Renal cortical epithelial cell (primary cell): ENCODE measurements around the gene DCAF15. TPM values are rescaled to one million over a fixed set of nuclear protein-coding genes. Genes with fewer than 3 reads are reported as not detected.
A peak's percentile ranks its signal among the peaks of the same experiment; 100 is the strongest.

ENCODE experiments used
- DNase-seq: peaks from one replicate; pipeline ENCODE4 v3.0.0-alpha.2; 2011; ENCODE audit warnings: low read depth
- total RNA-seq: library from RNA; depleted of rRNA; stranded (reverse); fragments of >200 nt; gene quantifications from 2 replicates; pipeline ENCODE4 v1.2.3, GENCODE V29; 2014

DCAF15 gene
- total RNA-seq, 1 donor from 2014 or later, result 15.0 TPM

DNA sequence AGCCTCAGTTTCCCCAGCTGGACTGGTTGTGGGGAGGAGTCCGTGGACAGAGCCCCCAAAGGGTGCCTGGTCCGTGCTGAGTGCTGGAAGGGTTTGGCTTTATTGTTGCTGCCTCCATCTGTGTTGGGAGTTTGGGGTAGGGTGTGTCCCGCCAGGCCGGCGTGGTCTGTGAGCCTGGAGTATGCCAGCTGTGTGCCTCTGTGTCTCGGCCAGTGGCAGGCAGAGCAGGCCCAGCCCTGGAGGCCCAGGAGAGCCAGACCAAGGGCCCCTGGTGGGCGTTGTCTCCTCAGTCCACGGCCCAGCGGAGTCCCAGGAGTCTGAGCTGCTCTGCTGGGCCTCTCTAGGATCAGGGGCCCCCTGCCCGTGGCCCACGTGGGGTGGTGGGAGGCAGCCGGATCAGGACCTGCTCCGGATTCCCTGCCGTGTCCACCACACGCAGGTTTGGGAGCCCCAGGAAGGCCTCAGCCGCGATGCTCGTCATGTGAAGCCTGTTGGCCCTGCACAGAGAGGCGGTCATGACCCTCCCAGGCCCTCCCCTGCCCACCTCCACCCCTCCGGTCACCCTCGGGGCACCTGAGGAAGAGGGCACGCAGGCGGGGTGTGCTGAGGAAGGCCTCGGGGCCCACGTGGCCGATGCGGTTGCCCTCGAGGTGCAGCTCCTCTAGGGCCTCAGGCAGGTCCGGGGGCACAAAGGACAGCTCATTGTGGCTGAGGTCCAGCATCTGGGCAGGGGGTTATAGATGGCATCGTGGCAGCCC, 20.7 kb upstream of the DCAF15 start:
- no peak for DNase-seq

DNA sequence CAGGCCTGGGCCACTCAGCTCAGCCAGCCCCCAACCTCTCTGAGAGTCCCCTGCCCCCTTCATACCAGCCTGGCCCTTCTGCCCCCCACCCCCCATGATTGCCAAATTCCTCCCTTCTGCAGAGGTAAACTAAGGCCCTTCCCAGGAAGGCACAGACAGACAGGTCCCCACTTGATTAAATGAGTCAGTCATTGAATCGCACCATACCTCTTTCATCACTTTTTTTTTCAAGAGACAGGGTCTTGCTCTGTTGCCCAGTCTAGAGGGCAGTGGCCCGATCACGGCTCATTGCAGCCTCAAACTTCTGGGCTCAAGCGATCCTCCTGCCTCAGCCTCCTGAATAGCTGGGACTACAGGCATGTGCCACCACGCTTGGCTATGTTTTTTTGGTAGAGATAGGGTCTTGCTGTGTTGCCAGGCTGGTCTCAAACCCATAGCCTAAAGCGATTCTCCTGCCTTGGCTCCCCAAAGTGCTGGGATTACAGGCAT, 20.1 kb upstream of the DCAF15 start:
- DNase-seq, result no peak

DNA sequence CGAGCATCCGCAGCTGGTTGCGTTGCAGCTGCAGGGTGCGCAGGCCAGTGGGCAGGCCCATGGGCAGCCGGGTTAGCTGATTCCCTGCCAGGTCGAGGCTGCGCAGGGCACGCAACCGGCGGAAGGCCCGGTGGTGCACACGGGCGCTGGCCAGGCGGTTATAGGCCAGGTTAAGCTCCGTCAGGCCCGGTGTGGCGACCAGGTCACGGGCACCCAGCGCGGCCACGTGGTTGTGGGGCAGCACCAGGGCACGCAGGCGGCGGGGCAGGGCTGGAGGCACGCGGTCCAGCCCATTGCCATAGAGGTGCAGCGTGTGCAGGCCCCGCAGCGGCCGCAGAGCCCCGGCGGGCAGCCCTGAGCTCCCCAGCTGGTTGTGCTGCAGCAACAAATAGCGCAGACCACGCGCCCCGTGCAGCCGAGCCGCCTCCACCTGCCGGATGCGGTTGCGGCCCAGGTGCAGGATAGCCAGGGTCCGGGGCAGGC, 19.4 kb upstream of the DCAF15 start:
- DNase-seq, result no peak

DNA sequence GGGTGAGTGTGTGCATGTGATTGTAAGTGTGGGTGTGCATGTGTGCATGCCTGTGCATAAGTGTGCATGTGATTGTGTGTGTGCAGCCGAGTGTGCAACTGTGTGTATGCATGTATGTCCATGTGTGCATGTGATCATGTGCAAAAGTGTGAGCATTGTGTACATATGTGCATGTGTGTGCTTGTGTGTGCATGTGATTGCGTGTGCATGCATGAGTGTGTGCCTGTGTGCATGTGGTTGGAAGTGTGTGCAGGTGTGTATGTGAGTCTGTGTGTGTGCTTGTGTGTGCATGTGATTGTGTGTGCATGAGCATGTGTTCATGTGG, 17.6 kb upstream of the DCAF15 start:
- DNase-seq, result no peak

DNA sequence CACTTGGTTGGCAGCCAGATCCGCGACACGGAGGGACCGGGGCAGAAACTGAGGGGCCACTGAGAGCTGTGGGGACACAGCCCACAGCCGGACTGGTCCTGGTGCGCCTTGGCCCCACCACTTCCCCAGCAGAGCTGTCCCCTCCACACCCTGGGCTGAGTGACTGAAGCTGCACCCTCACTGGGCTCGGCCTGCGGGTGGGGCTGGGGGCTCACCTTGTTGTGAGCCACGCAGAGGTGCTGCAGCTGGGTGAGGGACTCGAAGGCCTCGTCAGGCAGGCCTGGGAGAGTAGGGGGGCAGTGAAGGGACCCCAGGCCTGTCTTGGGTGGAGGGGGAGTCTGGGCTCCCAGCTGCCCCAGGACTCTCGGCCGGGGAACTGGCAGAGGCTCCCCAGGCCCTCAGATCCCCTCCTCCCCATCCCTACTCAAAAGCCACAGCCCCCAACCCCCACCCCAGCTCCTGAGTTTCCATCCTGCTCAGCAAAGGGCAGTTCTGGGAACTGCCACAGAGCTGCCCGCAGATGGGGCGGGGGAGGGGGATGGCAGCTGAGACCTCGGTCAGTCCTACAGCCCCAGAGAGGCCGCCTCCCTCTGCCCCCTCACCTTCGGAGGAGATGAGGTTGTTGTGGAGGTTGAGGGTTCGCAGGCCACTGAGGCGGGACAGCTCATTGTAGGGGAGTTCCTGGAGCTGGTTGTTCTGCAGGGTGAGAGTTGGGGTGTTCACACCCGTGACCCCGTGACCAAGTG, 16.4 kb upstream of the DCAF15 start:
- DNase-seq, result peak; percentile 21

DNA sequence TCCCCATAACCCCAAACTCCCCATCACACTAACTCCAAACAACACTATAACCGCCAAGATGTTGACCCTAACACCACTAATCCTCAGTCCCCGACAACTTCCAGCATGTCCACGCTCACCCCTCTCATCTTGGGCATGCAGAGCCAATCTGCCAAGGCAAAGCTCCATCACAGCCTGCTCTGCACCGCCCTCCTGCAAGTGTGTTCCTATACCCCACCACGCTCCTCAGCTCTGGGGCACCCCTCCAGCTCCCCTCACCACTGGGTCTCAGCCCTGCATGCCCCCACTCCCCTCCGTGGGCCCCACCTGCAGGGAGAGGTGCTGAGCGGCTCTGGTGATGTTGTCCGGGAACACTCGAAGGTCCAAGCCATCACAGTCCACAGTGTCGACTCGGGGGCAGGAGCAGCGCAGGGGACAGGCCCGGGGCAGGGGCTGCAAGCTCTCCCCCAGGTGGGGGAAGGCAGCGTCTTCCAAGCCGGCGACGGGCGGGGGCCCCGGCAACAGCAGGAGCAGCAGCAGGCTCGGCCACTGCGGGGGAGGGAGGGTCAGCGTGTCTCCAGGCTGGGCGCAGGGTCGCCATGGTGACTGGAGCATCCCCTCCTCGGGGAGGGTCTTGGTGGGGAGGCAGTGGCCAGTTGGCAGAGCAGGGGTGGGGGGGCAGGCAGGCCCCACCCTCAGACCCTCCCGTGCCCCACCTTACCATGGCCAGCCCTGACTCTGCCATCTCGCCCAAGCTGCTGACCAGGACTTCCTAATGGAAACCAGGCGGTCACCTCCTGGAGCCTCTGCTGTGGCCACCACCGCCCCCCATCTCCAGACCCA, 14.6 kb upstream of the DCAF15 start:
- DNase-seq, result peak; percentile 14

DNA sequence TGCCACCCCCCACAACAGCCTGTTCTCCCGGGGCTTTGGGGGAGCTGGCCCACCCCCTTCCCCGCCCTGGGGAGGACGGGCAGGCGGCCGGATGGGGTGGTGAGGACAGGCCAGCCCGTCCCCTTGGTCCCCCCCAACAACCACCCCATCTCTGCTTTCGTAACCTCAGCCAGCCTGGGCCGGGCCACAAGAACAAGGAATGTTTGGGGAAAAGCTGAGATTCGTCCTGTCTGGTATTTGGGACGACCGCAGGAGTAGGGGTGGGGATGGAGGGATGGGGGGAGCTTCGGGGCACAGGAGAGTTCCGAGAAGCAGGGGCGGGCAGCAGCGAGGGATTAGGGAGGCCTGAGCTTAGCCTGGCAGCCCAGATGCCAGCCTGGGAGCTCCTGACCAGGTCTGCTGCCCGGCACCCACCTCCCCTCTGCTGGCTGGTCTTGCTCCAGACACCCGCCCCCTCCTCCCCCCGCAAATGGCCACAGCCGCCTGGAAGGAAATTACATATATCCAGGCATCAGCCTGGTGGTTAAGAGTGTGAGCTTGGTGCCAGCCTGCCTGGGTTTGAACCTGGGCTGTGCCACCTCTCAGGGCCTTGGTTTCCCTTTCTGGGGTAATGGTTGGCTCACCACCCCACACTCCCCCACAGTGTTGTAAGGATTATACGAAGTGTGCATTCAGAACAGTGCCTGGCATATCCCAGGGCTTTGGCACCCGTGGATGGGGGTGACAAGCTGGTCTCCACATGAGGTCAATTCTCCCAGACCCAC, 13.8 kb upstream of the DCAF15 start, which contains the start of gene PODNL1:
PODNL1 (minus strand) TSS at position 117 of the 764 bp plus-strand sequence. CDS start 236 bp downstream, outside the sequence.
- DNase-seq, result peak; percentile 57

DNA sequence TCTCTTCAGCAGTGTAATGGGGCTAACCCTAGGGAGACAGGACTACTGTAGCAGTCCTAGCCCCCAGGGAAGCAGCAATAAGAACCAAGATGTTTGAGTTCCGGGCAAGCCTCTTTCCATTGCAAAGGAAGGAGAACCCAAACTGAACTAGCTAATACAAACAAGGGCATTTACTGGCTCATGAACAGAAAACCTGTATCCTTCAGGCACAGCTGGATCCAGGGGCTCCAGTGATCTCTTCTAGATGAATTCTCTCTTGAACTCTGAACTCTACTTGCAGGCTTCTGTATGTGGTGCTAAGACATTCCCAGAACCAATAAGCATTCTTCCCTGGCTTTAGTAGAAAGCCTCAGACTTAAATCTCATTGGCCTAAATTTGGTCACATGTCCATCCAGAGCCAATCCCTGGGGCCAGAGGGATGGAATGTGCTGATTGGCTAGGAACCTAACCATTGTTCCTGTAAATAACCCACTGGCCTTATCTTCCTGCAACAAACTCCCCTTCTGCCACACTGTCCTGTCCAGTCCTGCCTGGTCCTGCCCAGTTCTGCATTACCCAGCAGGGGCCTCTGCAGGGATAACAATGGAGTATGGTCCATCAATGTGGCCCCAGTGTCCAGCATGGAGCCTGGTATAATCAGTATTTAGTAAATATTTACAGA, 10.2 kb upstream of the DCAF15 start:
- DNase-seq, result no peak

DNA sequence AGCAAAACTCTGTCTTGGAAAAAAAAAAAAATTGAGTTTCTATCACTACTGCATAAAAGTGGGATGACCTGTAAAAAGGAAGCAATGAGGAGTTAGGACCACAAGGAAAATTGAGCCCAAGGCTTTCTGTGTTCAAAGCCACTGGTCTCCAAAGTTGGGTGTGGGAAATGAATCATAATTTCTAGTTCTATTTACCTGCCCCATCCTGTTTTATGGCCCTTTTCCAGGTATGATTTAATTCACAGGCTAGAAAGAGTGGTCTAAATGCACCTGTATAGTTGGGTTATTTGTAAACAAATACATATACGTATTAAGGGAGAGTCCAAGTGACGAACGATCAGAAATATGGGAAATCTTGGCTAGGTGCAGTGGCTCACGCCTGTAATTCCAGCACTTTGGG, 5.9 kb upstream of the DCAF15 start:
- no peak for DNase-seq

DNA sequence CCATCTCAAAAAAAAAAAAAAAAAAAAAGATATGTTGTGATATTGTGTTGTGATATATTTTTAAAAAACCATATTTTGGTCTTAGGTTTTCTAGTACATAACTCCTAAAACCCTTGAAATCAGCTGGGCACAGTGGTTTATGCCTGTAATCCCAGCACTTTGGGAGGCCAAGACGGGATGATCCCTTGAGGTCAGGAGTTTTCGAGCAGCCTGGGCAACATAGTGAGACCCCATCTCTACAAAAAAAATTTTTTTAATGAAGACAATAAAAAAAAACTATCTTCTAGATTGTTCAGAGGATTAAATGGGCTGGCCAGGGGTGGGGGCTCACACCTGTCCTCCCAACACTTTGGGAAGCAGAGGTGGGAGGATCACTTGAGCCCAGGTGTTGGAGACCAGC, 1.3 kb upstream of the DCAF15 start:
- no peak for DNase-seq

DNA sequence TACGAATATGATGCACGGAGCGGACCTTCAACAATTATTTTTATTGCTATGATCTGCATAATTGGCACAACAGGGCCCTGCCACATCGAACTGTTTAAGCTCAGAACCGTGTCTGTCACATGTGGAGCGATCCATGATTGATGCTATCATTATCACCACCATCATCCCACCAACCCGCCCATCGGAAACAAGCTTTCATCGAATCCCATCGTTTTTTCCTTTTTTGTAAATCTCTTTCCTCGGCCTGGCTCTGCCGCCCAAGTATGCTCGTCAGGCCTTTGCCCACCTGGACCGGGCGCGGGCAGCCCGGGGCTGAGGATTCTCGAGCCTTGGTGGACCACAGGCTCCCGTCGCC, 533 bp upstream of the DCAF15 start:
- no peak for DNase-seq

DNA sequence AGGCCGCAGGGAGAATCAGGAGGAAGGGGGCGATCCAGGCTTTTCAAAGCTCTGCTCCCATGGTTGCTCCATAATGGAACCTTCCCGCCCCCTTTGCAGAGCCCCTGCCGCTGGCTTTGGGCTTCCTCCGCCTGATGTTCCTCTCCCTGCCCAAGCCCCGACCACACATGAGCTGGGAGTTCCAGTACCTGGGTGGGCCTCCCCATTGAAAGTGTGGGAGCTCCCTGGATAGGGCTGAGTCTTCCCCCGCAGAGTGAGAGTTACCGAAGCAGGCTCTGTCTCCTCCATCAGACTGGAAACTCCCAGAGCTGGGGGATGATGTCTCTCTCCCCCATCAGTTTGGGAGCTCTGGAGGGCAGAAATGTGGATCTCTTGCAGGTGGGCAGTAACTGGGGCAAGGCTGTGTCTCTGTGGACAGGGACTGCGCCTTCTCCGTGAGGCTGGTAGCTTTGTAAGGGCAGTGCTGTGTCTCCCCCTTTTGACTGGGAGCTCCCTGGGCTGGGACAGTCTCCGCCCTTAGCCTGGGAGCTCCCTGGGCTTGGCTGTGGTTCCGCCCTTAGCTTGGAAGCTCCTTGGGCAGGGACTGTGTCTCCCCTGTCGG, 722 bp downstream of the DCAF15 start:
- DNase-seq, result peak; percentile 40

DNA sequence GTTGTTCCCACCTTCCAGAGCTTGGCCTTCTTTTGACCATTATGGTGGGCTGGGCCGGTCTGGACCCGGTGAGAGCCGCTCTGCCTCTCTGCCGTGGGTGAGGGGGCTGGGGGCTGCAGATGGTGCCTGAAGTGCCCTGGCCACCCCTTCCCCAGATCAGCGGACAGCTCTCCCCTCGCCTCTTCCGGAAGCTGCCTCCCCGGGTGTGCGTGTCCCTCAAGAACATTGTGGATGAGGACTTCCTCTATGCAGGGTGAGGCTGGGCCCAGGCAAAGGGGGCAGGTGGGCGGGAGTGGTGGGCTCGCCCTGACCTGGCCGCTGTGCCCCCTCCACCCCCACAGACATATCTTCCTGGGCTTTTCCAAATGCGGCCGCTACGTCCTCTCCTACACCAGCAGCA, 1.9 kb downstream of the DCAF15 start:
- no peak for DNase-seq

DNA sequence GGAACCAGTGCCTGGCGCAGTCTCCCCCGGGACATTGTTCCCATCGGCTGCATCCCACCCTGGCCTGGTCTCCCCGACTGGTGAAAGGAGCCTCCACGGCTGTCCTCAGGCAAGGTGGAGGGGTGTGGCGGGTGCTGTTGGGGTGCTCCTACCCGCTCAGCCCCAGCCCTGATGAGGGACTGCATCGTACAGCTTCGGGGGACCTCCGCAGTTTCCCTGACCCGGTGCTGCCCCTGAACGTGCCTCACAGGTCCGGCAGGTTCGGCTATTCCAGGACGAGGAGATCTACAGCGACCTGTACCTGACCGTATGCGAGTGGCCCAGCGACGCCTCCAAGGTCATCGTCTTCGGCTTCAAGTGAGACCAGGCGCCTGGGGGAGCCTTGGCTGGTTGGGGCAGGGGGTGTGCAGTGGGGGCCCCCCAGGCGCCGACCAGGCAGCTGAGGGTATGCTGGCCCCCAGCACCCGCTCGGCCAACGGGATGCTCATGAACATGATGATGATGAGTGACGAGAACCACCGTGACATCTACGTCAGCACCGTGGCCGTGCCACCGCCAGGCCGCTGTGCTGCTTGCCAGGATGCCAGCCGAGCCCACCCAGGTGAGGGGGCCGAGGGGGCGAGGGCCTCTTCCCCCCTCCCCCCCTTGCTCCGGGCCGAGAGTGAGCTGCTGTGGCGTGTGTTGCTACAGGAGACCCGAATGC, 3.5 kb downstream of the DCAF15 start:
- DNase-seq, result no peak

DNA sequence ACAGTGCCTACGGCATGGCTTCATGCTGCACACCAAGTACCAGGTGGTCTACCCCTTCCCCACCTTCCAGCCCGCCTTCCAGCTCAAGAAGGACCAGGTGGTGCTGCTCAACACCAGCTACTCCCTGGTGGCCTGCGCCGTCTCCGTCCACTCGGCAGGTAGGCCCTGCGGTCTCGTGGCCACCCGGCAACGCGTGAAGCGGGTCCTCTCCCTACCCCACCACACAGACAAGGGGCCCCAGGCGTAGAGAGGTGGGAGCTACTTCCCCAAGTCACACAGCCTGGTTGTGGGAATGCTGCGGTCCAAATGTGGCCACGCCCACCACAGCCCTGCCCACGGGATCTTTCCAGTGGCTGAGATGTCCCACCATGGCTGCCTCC, 4.0 kb downstream of the DCAF15 start:
- DNase-seq, result no peak

DNA sequence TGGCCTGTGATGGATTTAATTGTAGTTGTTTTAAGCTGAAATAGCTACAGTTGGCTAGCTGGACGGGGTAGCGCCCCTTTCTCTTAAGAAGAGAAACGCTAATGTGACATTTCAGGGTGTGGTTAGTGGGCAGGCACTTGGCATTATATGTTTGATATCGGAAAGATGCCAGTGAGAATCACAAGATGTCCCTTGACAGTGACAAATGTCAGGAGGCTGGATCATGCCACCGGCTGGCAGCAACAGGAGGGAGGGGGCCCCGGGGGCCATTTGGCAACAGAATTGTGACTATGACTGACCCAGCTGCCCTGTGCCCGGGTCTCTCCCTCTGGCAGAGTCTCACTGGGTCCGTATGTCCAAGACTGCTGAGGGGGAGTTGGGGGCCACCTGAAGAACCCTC, 4.7 kb downstream of the DCAF15 start:
- DNase-seq, result no peak

DNA sequence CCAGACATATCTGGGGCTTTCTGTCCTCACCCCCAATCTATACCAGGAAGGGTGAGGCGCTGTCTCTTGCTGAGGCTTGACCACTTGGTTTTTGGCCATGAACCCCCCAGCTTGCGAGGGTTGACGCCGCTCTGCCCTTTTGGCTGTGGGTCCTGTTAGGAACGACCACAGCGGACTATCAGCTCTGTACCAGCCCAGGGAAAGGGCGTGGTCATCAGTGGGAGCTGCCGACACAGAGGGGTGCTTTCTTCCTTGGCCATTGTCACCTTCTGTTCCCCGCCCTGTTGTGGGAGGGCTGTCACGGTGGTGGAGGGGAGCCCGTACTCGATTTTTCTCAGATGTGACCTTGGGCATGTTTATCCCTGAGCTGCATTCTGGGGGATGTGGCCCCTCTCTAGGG, 5.7 kb downstream of the DCAF15 start:
- DNase-seq, result no peak

DNA sequence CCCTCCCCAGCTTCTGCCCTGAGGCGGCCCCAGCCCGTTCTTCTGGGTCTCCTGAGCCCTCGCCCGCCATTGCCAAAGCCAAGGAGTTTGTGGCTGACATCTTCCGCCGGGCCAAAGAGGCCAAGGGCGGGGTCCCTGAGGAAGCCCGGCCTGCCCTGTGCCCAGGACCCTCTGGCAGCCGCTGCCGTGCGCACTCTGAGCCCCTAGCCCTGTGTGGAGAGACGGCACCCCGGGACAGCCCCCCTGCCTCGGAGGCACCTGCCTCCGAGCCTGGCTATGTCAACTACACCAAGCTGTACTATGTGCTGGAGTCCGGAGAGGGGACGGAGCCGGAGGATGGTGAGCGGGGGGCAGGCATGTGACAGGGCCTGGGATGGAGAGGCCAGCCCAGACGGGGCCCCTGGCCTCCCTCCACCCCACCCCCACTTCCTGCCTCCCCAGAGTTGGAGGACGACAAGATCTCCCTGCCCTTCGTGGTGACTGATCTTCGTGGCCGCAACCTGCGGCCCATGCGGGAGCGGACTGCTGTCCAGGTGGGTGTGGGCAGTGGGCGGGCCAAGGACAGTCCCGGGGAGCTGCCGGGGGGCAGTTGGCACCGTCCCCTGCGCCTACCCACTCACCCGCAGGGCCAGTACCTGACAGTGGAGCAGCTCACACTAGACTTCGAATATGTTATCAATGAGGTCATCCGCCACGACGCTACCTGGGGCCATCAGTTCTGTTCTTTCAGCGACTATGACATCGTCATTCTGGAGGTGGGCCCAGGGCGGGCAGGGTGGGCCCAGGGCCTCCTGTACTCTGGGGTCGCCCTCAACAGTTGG, 7.0 kb downstream of the DCAF15 start:
- no peak for DNase-seq
